ENCODE results near the gene DCDC2B. TPM values are rescaled to one million over a fixed set of nuclear protein-coding genes. Genes with fewer than 3 reads are reported as not detected.

The DCDC2B gene
- polyA plus RNA-seq, 2 of the 4 experiments (the other 2 are of a cell fraction), result not detected

- DNase-seq (ENCODE audit: low read depth in 1 of 2, low spot score in 1 of 2), result no peak
These were observed 12.7 kb downstream of the DCDC2B start for GRCh38 chr1:32221581-32221979.

DNA sequence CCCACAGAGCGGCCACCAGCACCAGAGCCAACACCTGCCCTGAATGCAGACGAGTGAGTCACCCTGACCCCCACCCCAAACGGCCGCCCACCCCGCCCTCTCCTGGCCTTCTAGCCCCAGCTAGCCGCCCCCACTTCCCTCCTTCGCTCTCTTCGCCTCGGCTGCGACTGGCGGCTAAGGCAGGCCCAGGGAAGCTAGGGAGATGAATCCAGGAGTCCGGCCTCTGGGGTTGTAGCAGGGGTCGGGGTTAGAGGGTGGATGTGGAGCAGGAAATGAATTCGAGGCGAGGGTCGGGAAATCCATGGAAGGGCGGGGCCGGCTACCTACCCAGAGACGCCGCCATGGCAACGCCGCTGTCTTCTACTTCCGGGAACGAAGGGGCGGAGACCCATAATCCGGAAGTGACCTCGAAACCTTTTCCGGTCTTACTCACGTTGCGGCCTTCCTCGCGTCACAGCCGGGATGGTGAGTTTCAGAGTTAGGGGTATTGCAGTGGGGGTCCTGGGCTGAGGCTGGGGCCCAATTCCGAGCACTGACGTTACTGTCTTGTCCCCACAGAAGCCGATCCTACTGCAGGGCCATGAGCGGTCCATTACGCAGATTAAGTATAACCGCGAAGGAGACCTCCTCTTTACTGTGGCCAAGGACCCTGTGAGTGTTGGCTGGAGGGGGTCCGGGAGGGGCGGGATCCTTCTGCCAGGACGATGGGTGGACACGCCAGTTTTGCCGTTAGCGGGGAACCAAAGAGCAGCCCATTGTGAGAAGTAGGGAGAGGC, 13.3 kb downstream of the DCDC2B start, which contains the start of the genes EIF3I and TMEM234:
EIF3I (plus strand) TSS at position 428 of the 776 bp plus-strand sequence; CDS start at position 463, 35 bp downstream.
TMEM234 (minus strand) TSS at position 374 of the 776 bp plus-strand sequence; CDS start at position 343, 31 bp downstream.
- FAIRE-seq (no peak), ATAC-seq (peak; percentile 97), DNase-seq (ENCODE audit: low read depth in 1 of 2, low spot score in 1 of 2) (peak; percentile 84 to 89)
- H3K4me2 ChIP-seq, result peak within 1 kb of the TSS; percentile 94
- ChIA-PET CTCF (interaction anchor here (4.3 kb wide), 1 partner anchor 95 kb away, joined by 20 read pairs; no protein-coding TSS in a partner anchor), POLR2A (interaction anchor here (1.5 kb wide), 1 partner anchor 26 kb away, joined by 3 read pairs; no protein-coding TSS in a partner anchor)
- no peaks in the 10 kb centered on the region for H3K9me3 ChIP-seq
- WGBS (ENCODE audit: missing lambda C conversion rate), result 4% methylated on average over 9 of the region's 46 CpGs
- H3K4me1 ChIP-seq, result peaks cover 18% of the 10 kb centered on the region
- H3K27ac ChIP-seq, result peak within 1 kb of the TSS; percentile 93 to 97
- H3K4me3 ChIP-seq, result peak within 1 kb of the TSS; percentile 86
- TF ChIP-seq ZC3H11A (IDR thresholded peaks at IDR 0.05) (no peak), BHLHE40 (IDR thresholded peaks at IDR 0.05; ENCODE audit: low read depth, low read length) (no peak), ZSCAN20 (CRISPR knock-in tag; IDR thresholded peaks at IDR 0.05) (no peak), ZFP36 (IDR thresholded peaks at IDR 0.05; ENCODE audit: borderline replicate concordance, partially characterized antibody) (no peak), HES2 (IDR thresholded peaks at IDR 0.05) (no peak), E2F6 (IDR thresholded peaks at IDR 0.05; ENCODE audit: borderline replicate concordance, low read depth) (no peak), CHD2 (IDR thresholded peaks at IDR 0.05; ENCODE audit: low read length, partially characterized antibody) (no peak), GATA3 (IDR thresholded peaks at IDR 0.05; ENCODE audit: borderline replicate concordance) (no peak), HDAC2 (IDR thresholded peaks at IDR 0.05) (no peak), FOXS1 (CRISPR knock-in tag; IDR thresholded peaks at IDR 0.05) (no peak), HEYL (CRISPR knock-in tag; IDR thresholded peaks at IDR 0.05) (no peak), JUN (IDR thresholded peaks at IDR 0.05) (peak in 1 of 2 experiments; percentile 69; a peak in 2 of 5 replicates), ESRRA (IDR thresholded peaks at IDR 0.05; ENCODE audit: borderline replicate concordance, low read length) (no peak), POLR2A (IDR thresholded peaks at IDR 0.05; ENCODE audit: low read length) (peak; percentile 53), EHMT2 (IDR thresholded peaks at IDR 0.05; ENCODE audit: low read depth) (no peak), RCOR1 (IDR thresholded peaks at IDR 0.05; ENCODE audit: low read depth, low read length) (no peak), KDM1A (IDR thresholded peaks at IDR 0.05; ENCODE audit: low read depth) (no peak), HOXA7 (CRISPR knock-in tag; IDR thresholded peaks at IDR 0.05) (no peak), RNF2 (IDR thresholded peaks at IDR 0.05; ENCODE audit: borderline replicate concordance, low read depth) (no peak)
- TF ChIP-seq, protein P1, sequence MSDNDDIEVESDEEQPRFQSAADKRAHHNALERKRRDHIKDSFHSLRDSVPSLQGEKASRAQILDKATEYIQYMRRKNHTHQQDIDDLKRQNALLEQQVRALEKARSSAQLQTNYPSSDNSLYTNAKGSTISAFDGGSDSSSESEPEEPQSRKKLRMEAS (IDR thresholded peaks at IDR 0.05), result peak; percentile 77
- TF ChIP-seq, protein P2, sequence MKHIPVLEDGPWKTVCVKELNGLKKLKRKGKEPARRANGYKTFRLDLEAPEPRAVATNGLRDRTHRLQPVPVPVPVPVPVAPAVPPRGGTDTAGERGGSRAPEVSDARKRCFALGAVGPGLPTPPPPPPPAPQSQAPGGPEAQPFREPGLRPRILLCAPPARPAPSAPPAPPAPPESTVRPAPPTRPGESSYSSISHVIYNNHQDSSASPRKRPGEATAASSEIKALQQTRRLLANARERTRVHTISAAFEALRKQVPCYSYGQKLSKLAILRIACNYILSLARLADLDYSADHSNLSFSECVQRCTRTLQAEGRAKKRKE (CRISPR knock-in tag; IDR thresholded peaks at IDR 0.05; ENCODE audit: low read depth), result no peak
- TF ChIP-seq, protein P3, sequence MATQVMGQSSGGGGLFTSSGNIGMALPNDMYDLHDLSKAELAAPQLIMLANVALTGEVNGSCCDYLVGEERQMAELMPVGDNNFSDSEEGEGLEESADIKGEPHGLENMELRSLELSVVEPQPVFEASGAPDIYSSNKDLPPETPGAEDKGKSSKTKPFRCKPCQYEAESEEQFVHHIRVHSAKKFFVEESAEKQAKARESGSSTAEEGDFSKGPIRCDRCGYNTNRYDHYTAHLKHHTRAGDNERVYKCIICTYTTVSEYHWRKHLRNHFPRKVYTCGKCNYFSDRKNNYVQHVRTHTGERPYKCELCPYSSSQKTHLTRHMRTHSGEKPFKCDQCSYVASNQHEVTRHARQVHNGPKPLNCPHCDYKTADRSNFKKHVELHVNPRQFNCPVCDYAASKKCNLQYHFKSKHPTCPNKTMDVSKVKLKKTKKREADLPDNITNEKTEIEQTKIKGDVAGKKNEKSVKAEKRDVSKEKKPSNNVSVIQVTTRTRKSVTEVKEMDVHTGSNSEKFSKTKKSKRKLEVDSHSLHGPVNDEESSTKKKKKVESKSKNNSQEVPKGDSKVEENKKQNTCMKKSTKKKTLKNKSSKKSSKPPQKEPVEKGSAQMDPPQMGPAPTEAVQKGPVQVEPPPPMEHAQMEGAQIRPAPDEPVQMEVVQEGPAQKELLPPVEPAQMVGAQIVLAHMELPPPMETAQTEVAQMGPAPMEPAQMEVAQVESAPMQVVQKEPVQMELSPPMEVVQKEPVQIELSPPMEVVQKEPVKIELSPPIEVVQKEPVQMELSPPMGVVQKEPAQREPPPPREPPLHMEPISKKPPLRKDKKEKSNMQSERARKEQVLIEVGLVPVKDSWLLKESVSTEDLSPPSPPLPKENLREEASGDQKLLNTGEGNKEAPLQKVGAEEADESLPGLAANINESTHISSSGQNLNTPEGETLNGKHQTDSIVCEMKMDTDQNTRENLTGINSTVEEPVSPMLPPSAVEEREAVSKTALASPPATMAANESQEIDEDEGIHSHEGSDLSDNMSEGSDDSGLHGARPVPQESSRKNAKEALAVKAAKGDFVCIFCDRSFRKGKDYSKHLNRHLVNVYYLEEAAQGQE (IDR thresholded peaks at IDR 0.05), result no peak

More at GRCh38 chr1:32221581-32221979, 12.7 kb downstream of the DCDC2B start:
- TF ChIP-seq EHF (CRISPR knock-in tag; IDR thresholded peaks at IDR 0.05), result no peak
- TF ChIP-seq BHLHE40 (IDR thresholded peaks at IDR 0.05; ENCODE audit: low read depth, low read length), result no peak
- no peak for TF ChIP-seq RNF2 (IDR thresholded peaks at IDR 0.05; ENCODE audit: borderline replicate concordance, low read depth)
- no peak for TF ChIP-seq FOXS1 (CRISPR knock-in tag; IDR thresholded peaks at IDR 0.05)
- TF ChIP-seq, protein P2 (CRISPR knock-in tag; IDR thresholded peaks at IDR 0.05; ENCODE audit: low read depth), result no peak
- TF ChIP-seq, protein P4, sequence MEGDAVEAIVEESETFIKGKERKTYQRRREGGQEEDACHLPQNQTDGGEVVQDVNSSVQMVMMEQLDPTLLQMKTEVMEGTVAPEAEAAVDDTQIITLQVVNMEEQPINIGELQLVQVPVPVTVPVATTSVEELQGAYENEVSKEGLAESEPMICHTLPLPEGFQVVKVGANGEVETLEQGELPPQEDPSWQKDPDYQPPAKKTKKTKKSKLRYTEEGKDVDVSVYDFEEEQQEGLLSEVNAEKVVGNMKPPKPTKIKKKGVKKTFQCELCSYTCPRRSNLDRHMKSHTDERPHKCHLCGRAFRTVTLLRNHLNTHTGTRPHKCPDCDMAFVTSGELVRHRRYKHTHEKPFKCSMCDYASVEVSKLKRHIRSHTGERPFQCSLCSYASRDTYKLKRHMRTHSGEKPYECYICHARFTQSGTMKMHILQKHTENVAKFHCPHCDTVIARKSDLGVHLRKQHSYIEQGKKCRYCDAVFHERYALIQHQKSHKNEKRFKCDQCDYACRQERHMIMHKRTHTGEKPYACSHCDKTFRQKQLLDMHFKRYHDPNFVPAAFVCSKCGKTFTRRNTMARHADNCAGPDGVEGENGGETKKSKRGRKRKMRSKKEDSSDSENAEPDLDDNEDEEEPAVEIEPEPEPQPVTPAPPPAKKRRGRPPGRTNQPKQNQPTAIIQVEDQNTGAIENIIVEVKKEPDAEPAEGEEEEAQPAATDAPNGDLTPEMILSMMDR (IDR thresholded peaks at IDR 0.05), result no peak
- TF ChIP-seq RCOR1 (IDR thresholded peaks at IDR 0.05; ENCODE audit: low read depth, low read length), result no peak
- Histone ChIP-seq H3K4me3 (peak overlapping the region; percentile 86), H3K9me3 (no peaks in the 10 kb centered on the region), H3K27ac (peak overlapping the region; percentile 93 to 97), H3K4me1 (peaks cover 18% of the 10 kb centered on the region), H3K4me2 (peak overlapping the region; percentile 94)
- CTCF ChIA-PET, result interaction anchor here (0.9 to 10.4 kb wide), 3 partner anchors 10 to 95 kb away, joined by 3 to 96 read pairs (median 20); partner anchors contain the start of genes FAM167B and LCK
- peak in 1 of 2 experiments; percentile 54; a peak in 3 of 6 replicates for ATAC-seq
- no peak for FAIRE-seq
- 8% methylated on average over 5 of the region's 13 CpGs for WGBS (ENCODE audit: missing lambda C conversion rate)
- POLR2A ChIA-PET, result interaction anchor here (1.5 kb wide), 1 partner anchor 27 kb away, joined by 3 read pairs; no protein-coding TSS in a partner anchor
